Rectal smooth muscle tissue (tissue), 1 donor: ENCODE measurements around the gene SCG2.
"Not testable (repeated sequence)": the region's sequence is repeated elsewhere in the genome, so short reads cannot be mapped to it uniquely, and the experiment has no call there.

Experiments
- H3K27ac ChIP-seq: one replicate; pipeline ENCODE4 v1.7.0; 2013; ENCODE audit warnings: low read depth, low read length, inconsistent platforms
- H3K27me3 ChIP-seq: one replicate; pipeline ENCODE4 v1.7.0; 2013; ENCODE audit warnings: low read length; ENCODE audit not compliant: control insufficient read depth, insufficient read depth
- H3K36me3 ChIP-seq: one replicate; pipeline ENCODE4 v1.7.0; 2013; ENCODE audit warnings: low read length; ENCODE audit not compliant: control insufficient read depth, insufficient read depth
- H3K4me1 ChIP-seq: one replicate; pipeline ENCODE4 v1.7.0; 2013; ENCODE audit warnings: low read length; ENCODE audit not compliant: control insufficient read depth, insufficient read depth
- H3K4me3 ChIP-seq: one replicate; pipeline ENCODE4 v1.7.0; 2013; ENCODE audit warnings: low read length
- H3K9ac ChIP-seq: one replicate; pipeline ENCODE4 v1.7.0; 2013; ENCODE audit warnings: low read length

The SCG2 gene

GRCh38 chr2:223604231-223604630, 2.1 kb upstream of the SCG2 start:
- Histone ChIP-seq H3K27me3 (no peaks in the 10 kb centered on the region), H3K4me3 (no peak overlapping the region)

GRCh38 chr2:223602972-223603371, 811 bp upstream of the SCG2 start:
- H3K27me3 ChIP-seq = no peaks in the 10 kb centered on the region
- no peaks in the 10 kb centered on the region for H3K4me1 ChIP-seq
- no peak overlapping the region for H3K4me3 ChIP-seq
- H3K36me3 ChIP-seq = no peaks in the 10 kb centered on the region
- no peak overlapping the region for H3K27ac ChIP-seq
- no peak overlapping the region for H3K9ac ChIP-seq

More at GRCh38 chr2:223604231-223604630, 2.1 kb upstream of the SCG2 start:
- Histone ChIP-seq H3K9ac (no peak overlapping the region), H3K27ac (no peak overlapping the region), H3K36me3 (no peaks in the 10 kb centered on the region), H3K4me1 (no peaks in the 10 kb centered on the region)

GRCh38 chr2:223601018-223601417, 1.1 kb downstream of the SCG2 start:
- H3K4me3 ChIP-seq = no peak overlapping the region
- H3K27ac ChIP-seq = no peak overlapping the region
- no peak overlapping the region for H3K9ac ChIP-seq
- no peaks in the 10 kb centered on the region for H3K36me3 ChIP-seq
- H3K4me1 ChIP-seq = no peaks in the 10 kb centered on the region
- H3K27me3 ChIP-seq = no peaks in the 10 kb centered on the region

- H3K36me3 ChIP-seq = no peaks in the 10 kb centered on the region
- no peaks in the 10 kb centered on the region for H3K27me3 ChIP-seq
- H3K4me1 ChIP-seq = no peaks in the 10 kb centered on the region
- no peak overlapping the region for H3K4me3 ChIP-seq
- no peak overlapping the region for H3K9ac ChIP-seq
- H3K27ac ChIP-seq = no peak overlapping the region
Measured at GRCh38 chr2:223599640-223600380, 2.4 kb downstream of the SCG2 start.

GRCh38 chr2:223598994-223599639, 3.0 kb downstream of the SCG2 start:
- H3K9ac ChIP-seq = no peak overlapping the region
- no peak overlapping the region for H3K27ac ChIP-seq
- H3K36me3 ChIP-seq = no peaks in the 10 kb centered on the region
- H3K27me3 ChIP-seq = no peaks in the 10 kb centered on the region
- no peaks in the 10 kb centered on the region for H3K4me1 ChIP-seq
- H3K4me3 ChIP-seq = no peak overlapping the region

- H3K4me3 ChIP-seq = no peak overlapping the region
- H3K27me3 ChIP-seq = no peaks in the 10 kb centered on the region
- H3K36me3 ChIP-seq = no peaks in the 10 kb centered on the region
- H3K4me1 ChIP-seq = no peaks in the 10 kb centered on the region
- no peak overlapping the region for H3K9ac ChIP-seq
- H3K27ac ChIP-seq = no peak overlapping the region
Measured at GRCh38 chr2:223597076-223597475, 5.1 kb downstream of the SCG2 start.

GRCh38 chr2:223596208-223596607, 6.0 kb downstream of the SCG2 start:
- Histone ChIP-seq H3K27me3 (no peaks in the 10 kb centered on the region), H3K4me3 (no peak overlapping the region), H3K4me1 (no peaks in the 10 kb centered on the region), H3K36me3 (no peaks in the 10 kb centered on the region), H3K27ac (no peak overlapping the region), H3K9ac (no peak overlapping the region)

- H3K27ac ChIP-seq = no peak overlapping the region
- H3K4me1 ChIP-seq = no peaks in the 10 kb centered on the region
- H3K9ac ChIP-seq = no peak overlapping the region
- no peaks in the 10 kb centered on the region for H3K27me3 ChIP-seq
- no peaks in the 10 kb centered on the region for H3K36me3 ChIP-seq
- H3K4me3 ChIP-seq = no peak overlapping the region
Measured at GRCh38 chr2:223594831-223595230, 7.3 kb downstream of the SCG2 start.

GRCh38 chr2:223594259-223594658, 7.9 kb downstream of the SCG2 start:
- H3K4me3 ChIP-seq = no peak overlapping the region
- H3K27ac ChIP-seq = no peak overlapping the region
- H3K4me1 ChIP-seq = no peaks in the 10 kb centered on the region
- H3K27me3 ChIP-seq = no peaks in the 10 kb centered on the region
- no peak overlapping the region for H3K9ac ChIP-seq
- no peaks in the 10 kb centered on the region for H3K36me3 ChIP-seq

- H3K27me3 ChIP-seq, H3K27ac ChIP-seq, H3K4me3 ChIP-seq, H3K4me1 ChIP-seq, H3K36me3 ChIP-seq, H3K9ac ChIP-seq: not testable (repeated sequence)
Measured at GRCh38 chr2:223592689-223593088, 9.5 kb downstream of the SCG2 start.

- Histone ChIP-seq H3K9ac (no peak overlapping the region), H3K36me3 (no peaks in the 10 kb centered on the region), H3K27ac (no peak overlapping the region), H3K4me3 (no peak overlapping the region), H3K4me1 (no peaks in the 10 kb centered on the region), H3K27me3 (no peaks in the 10 kb centered on the region)
Measured at GRCh38 chr2:223591596-223591995, 10.6 kb downstream of the SCG2 start.

GRCh38 chr2:223590964-223591363, 11.2 kb downstream of the SCG2 start:
- Histone ChIP-seq H3K4me3 (no peak overlapping the region), H3K9ac (no peak overlapping the region), H3K27me3 (no peaks in the 10 kb centered on the region), H3K4me1 (no peaks in the 10 kb centered on the region), H3K27ac (no peak overlapping the region), H3K36me3 (no peaks in the 10 kb centered on the region)

- Histone ChIP-seq H3K9ac (no peak overlapping the region), H3K27ac (no peak overlapping the region), H3K36me3 (no peaks in the 10 kb centered on the region), H3K4me3 (no peak overlapping the region), H3K27me3 (no peaks in the 10 kb centered on the region), H3K4me1 (no peaks in the 10 kb centered on the region)
Measured at GRCh38 chr2:223589901-223590300, 12.3 kb downstream of the SCG2 start.
